Stimulated activated CD4-positive, alpha-beta T cell treated with anti-CD3 and anti-CD28 coated beads, Interleukin-2, amount 100 ng/mL, for 24 hours (primary cell): ENCODE data around the gene NDST3.

Experiments
- DNase-seq, 2 donors: peaks; one replicate each; pipeline ENCODE4 v3.0.0-alpha.2; 2020

The NDST3 gene

DNA sequence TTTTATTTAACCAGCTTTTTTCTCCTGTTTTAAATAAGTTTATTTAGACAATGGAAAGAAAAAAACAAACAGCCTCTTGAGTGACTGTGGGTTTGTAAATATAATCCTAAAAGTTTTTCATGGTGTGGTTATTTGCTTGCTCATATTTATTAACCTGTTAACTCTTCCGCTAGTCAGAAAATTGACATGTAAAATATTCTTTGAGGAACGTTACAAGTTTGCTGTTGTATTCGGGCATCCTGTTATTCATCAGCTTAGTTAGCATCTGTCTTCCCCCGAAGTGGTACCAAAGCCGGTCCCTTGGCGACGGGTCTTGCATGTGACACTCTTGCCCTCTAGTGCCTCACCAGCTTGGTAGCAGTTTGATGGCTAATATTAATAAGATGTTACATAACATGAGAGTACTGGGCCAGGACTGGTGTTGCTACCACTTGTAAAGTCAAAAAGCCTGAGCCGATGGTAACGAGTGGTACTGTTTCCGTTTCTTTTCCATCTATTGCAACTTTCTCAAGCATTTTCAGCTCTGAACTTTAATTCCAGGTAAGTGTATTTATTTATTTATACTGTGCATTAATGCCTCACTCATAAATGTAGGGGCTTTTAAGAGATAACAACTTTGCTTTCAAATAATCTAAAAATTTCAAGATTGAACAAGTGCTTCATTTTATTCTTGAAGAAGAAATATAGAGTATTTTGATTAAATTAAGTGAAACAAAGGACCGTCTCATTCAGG lies at the start of gene NDST3:
Gene NDST3, plus strand, starts transcription at position 434 of the 733 bp plus-strand sequence. CDS start 19,425 bp downstream, outside the sequence.
- DNase-seq = peak in 1 of 2 donors; percentile 11

DNA sequence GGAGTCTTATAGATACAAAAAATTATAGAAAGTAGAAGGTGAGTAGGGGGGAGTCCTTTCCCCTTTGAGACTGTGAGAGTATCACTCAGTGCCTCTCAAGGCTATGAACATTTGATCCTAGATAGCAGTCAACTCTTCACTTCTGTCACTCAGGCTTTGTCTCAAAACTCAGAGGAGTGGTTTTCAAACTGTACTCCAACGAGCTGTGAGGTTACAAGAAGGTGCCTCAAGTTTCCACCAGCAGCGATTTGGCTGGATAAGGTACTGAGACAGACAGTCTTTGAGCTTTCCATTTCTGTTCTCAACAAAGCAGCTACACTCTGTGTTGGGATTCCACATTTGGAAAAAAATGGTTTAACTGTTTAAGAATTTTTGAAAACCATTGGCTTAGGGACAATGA lies 48.0 kb upstream of the NDST3 start:
- DNase-seq = no peak

DNA sequence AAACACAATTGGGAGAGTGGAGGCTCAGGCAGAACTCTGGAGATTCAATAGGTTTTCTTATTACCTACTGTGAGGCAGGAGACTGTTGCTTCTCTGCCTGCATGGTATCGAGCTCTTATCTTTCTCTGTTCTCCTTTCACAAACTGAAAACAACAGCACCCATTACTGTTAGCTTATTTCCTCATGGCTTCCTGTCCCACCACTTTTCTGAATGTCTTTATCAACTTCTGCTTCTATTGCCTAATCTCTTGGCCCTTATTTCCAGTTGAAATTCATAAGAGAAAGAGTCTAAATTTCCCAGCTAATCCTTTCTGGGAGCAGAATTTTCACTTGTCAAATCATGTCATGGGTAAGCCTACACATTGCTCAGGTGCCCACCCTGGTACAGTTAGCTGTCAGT lies 46.8 kb upstream of the NDST3 start:
- no peak for DNase-seq

DNA sequence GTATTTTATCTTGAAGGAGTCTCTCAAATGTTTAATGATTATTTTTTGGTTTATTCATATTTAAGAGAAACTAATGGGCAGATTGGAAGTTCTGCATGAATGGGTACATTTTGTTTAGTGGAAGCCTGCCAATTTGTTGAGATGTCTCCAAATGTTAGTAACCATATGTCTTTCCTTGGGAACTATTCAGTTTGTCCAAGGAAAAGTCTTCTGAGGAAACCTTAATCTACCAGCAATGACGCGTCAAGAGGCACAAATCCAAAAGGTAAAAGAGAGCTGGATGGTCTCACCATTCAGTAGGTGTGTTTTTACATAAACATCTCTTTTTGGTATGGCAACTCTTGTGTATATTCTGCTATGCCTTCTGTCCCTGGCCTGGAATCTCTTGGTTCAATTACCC lies 37.4 kb upstream of the NDST3 start:
- no peak for DNase-seq

DNA sequence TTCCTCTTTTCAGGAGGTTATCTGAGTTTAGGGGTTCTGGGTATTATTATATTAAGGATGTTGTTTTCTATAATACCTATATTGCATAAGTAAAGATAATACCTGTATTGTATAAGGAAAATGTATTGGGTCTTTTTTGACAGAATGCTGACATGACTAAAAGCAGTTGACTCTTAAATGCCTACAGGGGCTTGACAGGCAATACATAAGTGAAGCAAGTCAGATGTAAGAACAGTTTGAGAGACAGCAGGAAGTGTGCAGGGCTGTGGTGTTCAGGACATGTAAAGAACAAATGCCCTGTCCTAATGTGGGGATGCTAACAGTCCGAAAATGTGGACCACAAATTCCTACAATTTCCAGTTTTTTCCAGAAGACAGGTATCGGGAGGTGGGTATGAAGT lies 30.2 kb upstream of the NDST3 start:
- no peak for DNase-seq

DNA sequence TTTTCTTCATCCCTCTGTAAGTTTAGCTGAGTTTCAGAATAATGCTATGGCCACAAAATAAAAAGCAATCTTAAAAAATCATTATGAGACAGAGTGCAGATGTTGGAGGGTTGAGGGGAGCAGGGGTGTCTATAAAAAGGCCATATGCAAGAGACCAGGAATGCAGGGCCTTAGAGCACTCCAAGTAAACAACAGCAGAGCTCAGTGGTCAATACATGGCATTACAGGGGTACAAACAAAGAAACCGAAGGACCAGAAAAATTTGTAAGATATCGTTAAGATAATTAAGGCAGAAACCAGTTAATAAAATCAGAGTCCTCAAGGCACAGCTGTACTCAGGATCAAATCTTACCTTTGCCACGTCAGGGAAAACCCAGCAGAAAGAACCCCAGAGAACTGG lies 28.4 kb upstream of the NDST3 start:
- DNase-seq = no peak

DNA sequence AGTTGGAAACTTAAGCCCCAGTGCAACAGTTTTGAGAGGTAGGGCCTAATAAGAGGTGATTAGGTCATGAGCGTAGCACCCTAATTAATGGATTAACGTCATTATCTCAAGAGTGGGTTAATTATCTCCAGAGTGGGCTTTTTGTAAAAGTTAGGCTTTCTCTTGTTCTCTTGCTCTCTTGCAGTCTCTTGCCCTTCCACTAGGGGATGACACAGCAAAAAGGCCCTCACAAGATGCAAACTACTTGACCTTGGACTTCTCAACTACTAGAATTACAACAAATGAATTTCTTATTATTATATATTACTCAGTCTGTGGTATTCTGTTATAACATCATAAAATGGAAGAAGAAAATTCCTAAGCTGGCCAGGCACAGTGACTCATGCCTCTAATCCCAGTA lies 22.1 kb upstream of the NDST3 start:
- no peak for DNase-seq

DNA sequence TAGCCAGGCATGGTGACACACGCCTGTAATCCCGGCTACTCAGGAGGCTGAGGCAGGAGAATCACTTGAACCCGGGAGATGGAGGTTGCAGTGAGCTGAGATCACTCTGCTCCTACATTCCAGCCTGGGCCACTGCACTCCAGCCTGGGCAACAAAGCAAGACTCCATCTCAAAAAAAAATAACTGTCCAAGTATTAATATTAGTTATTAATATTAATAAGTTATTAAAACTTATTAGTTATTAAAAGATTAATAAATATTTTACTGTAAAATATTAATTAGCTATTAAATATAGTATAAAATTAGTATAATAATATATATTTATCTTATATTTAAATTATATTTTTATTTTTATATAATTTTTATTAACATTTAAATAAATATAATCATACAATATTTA lies 19.5 kb upstream of the NDST3 start:
- DNase-seq = no peak

DNA sequence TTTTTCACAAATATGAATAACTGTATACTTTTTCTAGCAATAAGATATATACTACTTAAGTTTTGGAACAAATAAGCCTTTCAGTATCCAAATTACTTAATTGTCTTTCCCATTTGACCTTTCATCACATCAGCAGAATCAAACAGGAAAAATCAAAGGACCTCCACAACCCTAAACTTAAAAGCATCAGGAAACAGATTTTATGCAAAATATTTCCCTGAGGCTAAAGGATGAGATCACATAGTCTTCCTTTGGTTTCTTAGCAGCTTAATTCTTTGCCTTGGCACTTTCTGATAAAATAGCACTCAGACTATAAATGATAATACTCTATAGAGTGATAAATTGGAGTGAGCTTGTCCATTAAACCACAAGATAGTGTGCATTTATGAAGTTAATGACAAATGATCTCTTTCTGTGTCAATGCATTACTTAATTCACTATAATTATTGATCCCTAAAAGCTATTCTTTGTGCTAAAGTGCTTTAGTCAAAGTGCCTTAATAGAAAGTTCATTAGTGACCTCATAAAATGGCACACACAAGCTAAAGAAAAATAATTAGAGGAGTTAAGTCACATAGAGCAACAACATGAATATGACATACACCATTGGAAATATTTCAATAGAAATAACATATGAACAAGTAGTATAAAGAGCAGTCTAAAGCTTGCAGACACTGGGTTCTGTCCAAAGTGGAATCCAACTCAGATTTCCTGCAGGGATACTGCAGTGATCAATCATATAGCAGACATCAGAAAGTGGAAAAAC lies 15.7 kb upstream of the NDST3 start:
- DNase-seq = no peak

DNA sequence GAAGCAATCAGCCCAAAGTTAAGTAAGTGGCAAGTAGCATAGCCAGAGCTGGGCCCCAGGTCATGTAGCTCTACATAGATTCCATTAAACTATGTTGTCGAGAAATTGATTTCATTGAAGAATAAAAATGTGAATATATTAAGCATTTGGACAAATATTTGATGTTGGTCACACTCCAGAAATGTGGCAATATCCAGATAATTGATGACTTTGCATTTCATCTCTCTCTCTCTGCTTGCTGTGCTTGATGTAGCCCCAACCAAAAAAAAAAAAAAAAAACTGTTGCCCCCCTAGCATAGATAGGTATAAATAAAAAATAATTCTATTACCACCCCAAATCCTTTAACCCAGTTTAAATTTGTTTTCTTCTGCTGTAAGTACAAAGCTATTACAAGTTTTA lies 7.5 kb upstream of the NDST3 start:
- DNase-seq = no peak

DNA sequence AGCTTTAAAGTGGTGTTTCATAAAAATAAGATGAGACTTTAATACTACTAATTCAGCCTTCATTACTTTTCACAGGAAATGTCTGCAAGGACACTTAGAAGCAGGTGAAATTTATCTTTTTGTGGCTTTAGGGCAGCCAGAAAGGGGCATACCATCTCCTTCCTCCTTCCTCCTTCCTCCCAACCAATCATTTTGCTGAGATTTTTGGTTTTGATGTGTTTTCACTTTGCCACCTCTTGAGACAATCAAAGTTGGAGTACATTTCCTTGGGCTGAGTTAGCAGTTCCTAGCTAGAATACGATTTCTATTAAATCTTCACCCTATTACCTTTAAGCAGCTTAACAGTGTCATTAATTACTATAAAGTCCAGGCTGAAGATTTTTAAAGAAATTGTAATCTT lies 5.1 kb upstream of the NDST3 start:
- no peak for DNase-seq

DNA sequence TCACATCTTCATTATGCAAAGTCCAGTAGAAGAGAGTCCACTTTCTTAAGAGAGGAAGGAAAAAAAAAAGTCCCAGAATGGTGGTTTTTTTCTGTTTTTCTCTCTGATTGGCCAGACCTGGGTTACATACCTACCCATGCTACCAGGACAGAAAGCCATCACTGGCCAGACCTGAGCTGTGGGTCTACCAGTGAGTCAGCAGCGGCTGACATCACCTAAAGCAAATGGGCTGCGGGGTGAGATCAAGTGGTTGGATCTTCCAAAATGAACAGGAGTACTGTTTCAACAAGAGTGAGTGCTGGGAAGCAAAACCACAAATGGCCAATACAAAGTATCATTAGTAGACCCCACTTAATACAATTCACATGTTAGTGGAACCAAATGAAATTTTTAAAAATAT lies 1.6 kb upstream of the NDST3 start:
- DNase-seq = no peak

DNA sequence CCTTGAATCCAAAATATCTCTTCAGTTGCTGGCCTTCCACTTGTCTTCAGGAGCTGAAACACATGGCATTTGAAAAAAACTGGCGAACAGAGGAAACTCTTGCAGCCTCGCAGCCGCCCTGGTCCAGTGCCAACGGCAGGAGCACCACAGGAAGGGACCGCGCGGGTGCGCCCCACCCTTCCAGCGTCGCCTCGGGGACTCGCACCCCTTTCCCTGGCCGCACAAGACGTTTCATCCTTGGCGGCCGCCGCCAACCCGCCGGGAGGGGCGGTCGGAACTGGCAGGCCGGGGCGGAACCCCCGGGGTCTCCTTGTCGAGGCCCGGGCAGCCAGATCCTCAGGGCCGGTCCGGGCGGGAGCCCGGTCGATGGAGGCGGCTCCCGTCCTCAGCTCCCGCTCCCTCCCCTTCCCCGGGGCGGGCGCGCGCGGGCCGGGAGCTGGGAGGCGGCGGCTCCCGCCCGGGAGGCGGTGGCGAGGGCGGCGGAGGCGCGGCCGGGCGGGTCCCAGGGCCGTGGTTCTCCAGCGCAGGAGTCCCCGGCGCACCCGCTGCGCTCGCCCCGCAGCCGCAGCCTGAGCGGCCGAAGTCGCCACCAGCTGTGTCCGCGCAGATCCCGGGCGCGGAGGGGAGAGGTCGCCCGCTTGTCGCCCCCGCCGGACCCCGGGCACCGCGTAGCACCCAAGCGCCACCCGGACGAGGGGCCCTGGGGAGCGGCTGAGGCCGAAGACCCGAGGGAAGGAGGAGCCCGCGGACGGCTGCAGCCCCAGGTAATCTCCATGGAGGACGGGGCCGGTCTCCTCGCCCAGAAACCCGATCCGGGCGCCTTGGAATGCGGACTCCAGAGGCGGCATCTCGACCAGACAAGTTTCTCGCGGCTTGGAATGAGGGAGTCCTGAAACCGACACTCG lies 886 bp upstream of the NDST3 start:
- DNase-seq = peak in 1 of 2 donors; percentile 7

DNA sequence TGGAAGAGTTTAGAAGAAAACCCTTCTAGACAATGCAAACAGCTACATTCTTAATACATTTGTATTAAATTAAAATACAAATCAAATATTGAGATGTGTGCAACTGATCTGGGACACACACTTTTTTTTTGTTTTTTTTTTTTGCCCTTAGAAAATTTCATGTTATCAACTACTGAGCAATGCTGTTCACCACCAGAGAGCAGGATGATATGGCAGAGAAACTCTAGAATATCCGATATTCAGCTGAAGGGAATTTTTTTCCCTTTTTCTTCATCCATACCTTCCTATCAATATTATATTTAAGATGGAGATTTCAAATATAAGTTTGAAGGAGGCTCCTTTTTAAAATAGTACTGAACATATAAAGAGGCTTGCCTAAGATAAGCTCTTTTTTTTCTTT lies 1.0 kb downstream of the NDST3 start:
- DNase-seq = no peak

DNA sequence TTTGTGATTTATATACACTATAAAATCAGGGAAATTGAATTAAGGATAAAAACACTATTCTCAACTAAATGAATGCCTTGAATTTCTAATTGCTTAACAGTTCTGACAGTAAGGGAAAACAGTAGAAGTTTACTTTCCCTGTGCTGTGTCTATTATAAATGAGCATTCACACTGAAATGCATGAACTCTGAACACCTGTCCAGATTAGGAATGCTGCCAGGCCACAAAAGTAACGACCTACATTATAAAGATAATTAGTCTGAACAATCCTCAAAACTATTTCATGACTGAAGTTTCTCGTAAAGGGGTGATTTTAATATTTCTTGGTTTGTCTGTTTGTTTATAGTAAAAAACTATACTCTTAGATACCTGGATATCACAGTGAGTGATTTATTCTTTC lies 2.0 kb downstream of the NDST3 start:
- no peak for DNase-seq

DNA sequence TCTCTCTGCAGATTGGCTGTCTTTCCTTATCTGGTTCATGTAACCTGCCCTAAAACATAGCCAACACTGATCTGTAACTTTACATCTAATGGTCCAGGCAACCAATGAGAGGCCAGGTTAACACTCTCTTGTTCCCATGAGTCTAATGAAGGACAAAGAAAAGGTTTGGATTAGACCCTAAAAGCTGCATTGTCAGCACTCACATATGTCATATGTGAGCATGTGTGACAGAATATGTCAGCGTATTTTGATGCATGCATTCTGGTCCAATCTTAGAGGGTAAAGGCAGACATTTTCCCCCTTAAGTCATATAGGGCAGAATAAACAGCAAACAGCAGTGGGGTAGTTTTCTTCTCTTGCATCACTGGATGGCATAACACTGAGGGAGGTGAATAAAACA lies 3.7 kb downstream of the NDST3 start:
- no peak for DNase-seq

DNA sequence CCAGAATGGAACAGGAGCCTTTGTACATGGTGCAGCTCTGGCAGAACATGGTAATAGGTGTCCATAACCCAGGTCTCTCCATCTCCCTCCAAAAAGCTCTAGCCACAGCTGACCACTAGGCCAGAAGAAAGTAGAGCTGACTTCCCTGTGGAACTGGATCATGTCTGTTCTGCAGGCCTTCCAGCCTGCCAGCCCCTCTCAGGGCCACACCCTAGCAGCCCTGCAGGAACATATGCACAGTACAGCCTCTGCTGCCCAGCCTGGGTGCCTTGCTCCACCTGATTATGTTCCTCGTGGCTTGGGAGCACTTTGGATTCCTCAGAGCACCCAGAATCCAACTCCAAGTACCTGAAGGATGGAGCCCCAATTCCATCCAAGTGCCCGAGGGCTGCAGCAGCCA lies 12.0 kb downstream of the NDST3 start:
- no peak for DNase-seq

DNA sequence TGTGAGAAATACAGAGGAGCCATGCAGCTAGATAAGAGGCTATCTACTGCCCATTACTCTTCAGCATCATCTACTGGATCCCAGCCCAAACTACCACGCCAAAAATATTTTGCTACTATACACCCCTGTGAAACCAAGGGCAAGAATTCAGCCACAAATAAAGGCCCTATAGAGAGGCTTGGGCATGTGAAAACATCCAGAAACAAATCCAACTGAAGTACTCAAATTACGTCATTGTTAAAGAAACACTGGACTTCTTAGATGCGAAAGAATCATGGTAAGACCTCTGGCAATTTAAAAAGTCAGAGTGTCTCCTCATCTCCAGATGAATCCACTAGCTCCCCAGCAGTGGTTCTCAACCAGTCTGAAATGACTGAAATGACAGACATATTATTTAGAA lies 12.8 kb downstream of the NDST3 start:
- DNase-seq = no peak

DNA sequence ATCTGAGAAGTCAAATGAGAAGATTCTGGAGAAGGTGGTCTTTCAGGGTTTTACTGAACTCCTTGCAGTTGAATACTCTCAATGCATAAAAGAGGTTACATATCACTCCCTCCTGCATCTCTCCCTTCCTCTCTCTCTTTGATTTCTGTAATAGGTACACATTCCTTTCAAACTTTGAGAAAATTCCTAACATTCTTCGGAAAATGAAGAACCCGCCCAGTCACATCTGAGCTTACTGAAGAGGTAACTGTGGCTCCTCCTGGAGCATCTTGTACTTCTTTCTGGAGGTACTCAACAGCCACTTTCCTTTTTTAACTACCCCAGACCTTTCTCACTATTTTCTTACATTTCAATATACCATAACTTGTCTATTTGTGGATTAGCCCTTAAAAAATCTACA lies 24.7 kb downstream of the NDST3 start:
- no peak for DNase-seq

DNA sequence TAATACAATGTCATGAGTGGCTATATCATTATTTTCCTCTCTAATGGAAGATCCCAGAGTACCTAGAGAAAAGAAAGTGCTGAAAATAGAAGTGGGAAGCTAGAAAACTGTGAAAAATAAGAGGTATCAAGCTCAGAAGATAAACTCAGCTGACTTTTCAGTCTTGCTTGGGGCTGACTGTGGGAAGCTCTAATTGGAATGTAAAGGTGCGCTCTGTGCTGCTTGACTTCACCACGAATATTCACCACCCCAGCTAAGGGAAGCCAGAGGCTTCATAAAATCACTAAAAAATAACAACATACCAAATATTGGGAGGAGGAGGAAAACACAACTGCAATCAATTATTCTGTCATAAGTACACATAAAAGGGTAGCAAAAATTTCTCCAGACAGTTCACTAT lies 25.1 kb downstream of the NDST3 start:
- no peak for DNase-seq

DNA sequence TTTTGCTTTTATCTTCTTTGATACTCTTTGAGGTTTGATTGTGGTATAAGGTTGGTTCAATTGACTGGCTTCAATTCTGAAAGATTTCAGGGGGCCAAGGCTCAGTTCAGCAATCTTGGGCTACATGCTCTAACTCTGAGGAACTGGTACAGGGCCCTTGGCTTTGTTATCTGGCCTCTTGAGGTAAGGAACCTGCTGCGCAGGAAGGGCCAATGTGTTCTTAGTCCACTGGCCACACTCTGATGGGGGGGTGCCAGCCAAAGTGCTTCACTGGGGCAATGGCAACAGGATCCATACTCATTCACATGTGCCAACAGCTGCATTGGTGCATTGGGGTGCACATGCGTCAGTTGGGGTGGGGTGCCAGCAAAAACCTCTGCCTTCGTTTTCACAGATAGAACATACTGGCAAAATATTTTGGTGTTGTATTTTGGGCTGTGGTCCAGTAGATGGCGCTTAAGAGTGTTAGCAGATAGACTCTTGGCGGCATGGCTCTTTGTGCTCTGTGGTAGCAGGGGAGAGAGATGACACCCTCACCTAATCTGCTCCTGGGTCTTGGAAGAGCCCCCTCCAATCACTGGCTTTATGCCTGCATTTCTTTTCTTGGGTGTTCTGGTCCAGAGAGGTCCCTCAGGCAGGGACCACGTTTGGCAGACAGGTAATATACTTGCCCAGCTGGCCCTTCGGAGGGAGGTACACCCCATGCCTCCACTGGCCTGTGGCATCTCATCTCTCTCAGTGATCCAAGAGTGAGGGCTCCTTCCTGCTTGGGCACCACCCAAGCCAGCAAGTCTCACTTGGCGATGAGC lies 42.9 kb downstream of the NDST3 start:
- DNase-seq = peak in 1 of 2 donors; percentile 8

DNA sequence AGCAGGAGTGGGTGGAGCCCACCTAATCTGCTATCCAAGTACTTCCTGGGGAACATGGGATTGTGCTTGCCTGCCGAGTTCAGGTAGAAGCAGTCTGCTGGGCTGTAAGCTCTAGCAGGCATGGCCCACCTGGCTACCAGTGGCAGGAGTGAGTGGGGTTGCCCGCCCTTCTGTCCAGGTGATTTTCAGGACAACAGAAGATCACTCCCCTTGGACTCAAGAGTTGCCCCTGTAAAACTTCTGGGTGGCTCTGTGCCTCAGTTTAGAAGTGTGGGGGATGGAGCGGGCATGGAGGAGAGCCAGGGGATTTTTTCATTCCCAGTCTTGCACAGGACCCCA lies 43.5 kb downstream of the NDST3 start:
- no peak for DNase-seq

DNA sequence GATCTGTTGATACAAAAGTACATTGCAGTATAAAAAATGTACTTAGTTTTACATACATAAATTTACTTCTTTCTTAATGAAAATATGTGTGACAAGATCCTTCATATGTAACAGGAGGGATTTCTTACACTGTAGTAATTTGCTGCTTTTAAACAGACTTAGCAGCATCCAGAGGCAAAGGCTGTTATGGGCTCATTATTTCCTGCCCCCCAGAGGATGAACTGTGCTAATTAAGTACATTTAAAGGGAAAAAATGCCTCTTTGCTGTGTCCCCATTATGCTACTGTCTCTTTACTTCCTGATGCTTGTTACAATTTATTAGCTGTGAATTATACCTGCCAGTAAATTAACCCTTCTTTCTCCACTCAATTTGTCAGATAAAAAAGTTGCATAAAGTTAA lies 47.1 kb downstream of the NDST3 start:
- no peak for DNase-seq
